ENCODE measurements around the gene LAMC3.
A peak's percentile ranks its signal among the peaks of the same experiment; 100 is the strongest.

The LAMC3 gene

GRCh38 chr9:131076347-131077195 is 67.6 kb downstream of the LAMC3 start:
- DNase-seq (ENCODE audit: low spot score): no peak

- DNase-seq (ENCODE audit: low spot score): no peak
Observed at GRCh38 chr9:131078427-131079366, 69.7 kb downstream of the LAMC3 start.

GRCh38 chr9:131080589-131080988 is 71.6 kb downstream of the LAMC3 start:
- no peak for DNase-seq (ENCODE audit: low spot score)

GRCh38 chr9:131081868-131082267 is 72.9 kb downstream of the LAMC3 start:
- DNase-seq (ENCODE audit: low spot score): no peak

GRCh38 chr9:131082774-131083512 is 74.0 kb downstream of the LAMC3 start:
- no peak for DNase-seq (ENCODE audit: low spot score)

- no peak for DNase-seq (ENCODE audit: low spot score)
Observed at GRCh38 chr9:131084661-131085369, 75.8 kb downstream of the LAMC3 start.

- no peak for DNase-seq (ENCODE audit: low spot score)
Observed at GRCh38 chr9:131085370-131086122, 76.6 kb downstream of the LAMC3 start.

- no peak for DNase-seq (ENCODE audit: low spot score)
Observed at GRCh38 chr9:131087354-131087893, 78.5 kb downstream of the LAMC3 start.

GRCh38 chr9:131090025-131090787 is 81.2 kb downstream of the LAMC3 start:
- DNase-seq (ENCODE audit: low spot score): no peak

- no peak for DNase-seq (ENCODE audit: low spot score)
Observed at GRCh38 chr9:131091352-131091992, 82.5 kb downstream of the LAMC3 start.

- no peak for DNase-seq (ENCODE audit: low spot score)
Observed at GRCh38 chr9:131092030-131092429, 83.1 kb downstream of the LAMC3 start.

GRCh38 chr9:131092548-131093440 is 83.8 kb downstream of the LAMC3 start:
- DNase-seq (ENCODE audit: low spot score): no peak

- DNase-seq (ENCODE audit: low spot score): no peak
Observed at GRCh38 chr9:131094015-131094414, 85.0 kb downstream of the LAMC3 start.

- no peak for DNase-seq (ENCODE audit: low spot score)
Observed at GRCh38 chr9:131094622-131095021, 85.6 kb downstream of the LAMC3 start.

GRCh38 chr9:131095666-131096268 is 86.8 kb downstream of the LAMC3 start:
- DNase-seq (ENCODE audit: low spot score): no peak

- DNase-seq (ENCODE audit: low spot score): peak; percentile 34
Observed at GRCh38 chr9:131096269-131097125, 87.5 kb downstream of the LAMC3 start, which contains the start of gene AIF1L. AIF1L (plus strand) TSS chr9:131096531; CDS start chr9:131096630, 99 bp downstream.
